Rectal smooth muscle tissue (tissue), 1 donor: ENCODE results near the gene SMYD3.
"Not testable (repeated sequence)": the region's sequence is repeated elsewhere in the genome, so short reads cannot be mapped to it uniquely, and the experiment has no call there.

Experiments used
- H3K27ac ChIP-seq: one replicate; pipeline ENCODE4 v1.7.0; 2013; ENCODE audit warnings: low read depth, low read length, inconsistent platforms
- H3K27me3 ChIP-seq: one replicate; pipeline ENCODE4 v1.7.0; 2013; ENCODE audit warnings: low read length; ENCODE audit not compliant: control insufficient read depth, insufficient read depth
- H3K36me3 ChIP-seq: one replicate; pipeline ENCODE4 v1.7.0; 2013; ENCODE audit warnings: low read length; ENCODE audit not compliant: control insufficient read depth, insufficient read depth
- H3K4me1 ChIP-seq: one replicate; pipeline ENCODE4 v1.7.0; 2013; ENCODE audit warnings: low read length; ENCODE audit not compliant: control insufficient read depth, insufficient read depth
- H3K4me3 ChIP-seq: one replicate; pipeline ENCODE4 v1.7.0; 2013; ENCODE audit warnings: low read length
- H3K9ac ChIP-seq: one replicate; pipeline ENCODE4 v1.7.0; 2013; ENCODE audit warnings: low read length

The SMYD3 gene

GRCh38 chr1:245715291-245715701, 791.8 kb downstream of the SMYD3 start:
- Histone ChIP-seq H3K9ac (no peak overlapping the region), H3K27ac (no peak overlapping the region), H3K4me3 (no peak overlapping the region), H3K36me3 (no peaks in the 10 kb centered on the region), H3K4me1 (no peaks in the 10 kb centered on the region), H3K27me3 (no peaks in the 10 kb centered on the region)

DNA sequence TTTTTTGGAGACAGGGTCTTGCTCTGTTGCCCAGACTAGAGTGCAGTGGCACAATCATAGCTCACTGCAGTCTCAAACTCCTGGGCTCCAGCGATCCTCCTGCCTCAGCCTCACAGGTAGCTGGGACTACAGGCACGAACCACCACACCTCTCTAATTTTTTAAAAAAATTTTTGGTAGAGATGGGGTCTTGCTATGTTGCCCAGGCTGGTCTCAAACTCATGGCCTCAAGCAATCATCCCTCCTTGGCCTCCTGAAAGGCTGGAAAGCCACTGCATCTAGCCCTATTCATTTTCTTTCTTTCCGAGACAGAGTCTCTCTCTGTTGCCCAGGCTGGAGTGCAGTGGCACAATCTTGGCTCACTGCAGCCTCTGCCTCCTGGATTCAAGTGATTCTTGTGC, 793.1 kb downstream of the SMYD3 start:
- H3K27me3 ChIP-seq, H3K4me1 ChIP-seq, H3K9ac ChIP-seq, H3K36me3 ChIP-seq, H3K4me3 ChIP-seq, H3K27ac ChIP-seq: not testable (repeated sequence)

GRCh38 chr1:245710961-245711903, 795.8 kb downstream of the SMYD3 start:
- Histone ChIP-seq H3K36me3 (no peaks in the 10 kb centered on the region), H3K4me3 (no peak overlapping the region), H3K4me1 (no peaks in the 10 kb centered on the region), H3K9ac (no peak overlapping the region), H3K27me3 (no peaks in the 10 kb centered on the region), H3K27ac (no peak overlapping the region)

- Histone ChIP-seq H3K27me3 (no peaks in the 10 kb centered on the region), H3K4me3 (no peak overlapping the region), H3K27ac (no peak overlapping the region), H3K9ac (no peak overlapping the region), H3K36me3 (no peaks in the 10 kb centered on the region), H3K4me1 (no peaks in the 10 kb centered on the region)
Measured at GRCh38 chr1:245707941-245708340, 799.1 kb downstream of the SMYD3 start.

DNA sequence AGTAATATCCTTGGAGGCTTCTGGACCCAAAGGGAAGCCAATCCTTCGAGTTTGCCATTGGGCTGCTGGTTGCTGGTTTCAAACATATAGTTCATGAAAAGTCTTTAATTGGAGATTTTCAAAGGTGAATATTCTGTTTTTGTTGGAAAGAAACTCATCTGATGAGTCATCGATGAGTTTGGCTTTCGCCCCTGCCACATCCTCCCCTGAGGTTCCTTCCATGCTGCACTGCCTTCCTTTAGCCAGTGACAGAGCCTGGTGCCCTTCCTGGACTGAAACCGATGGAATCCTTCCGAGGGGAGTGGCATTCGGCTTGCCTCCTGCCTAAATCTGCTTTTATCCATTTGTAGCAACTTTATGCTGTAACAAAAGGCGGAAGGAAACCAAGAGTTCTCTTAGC, 802.3 kb downstream of the SMYD3 start:
- Histone ChIP-seq H3K9ac (no peak overlapping the region), H3K36me3 (no peaks in the 10 kb centered on the region), H3K27me3 (no peaks in the 10 kb centered on the region), H3K4me3 (no peak overlapping the region), H3K4me1 (no peaks in the 10 kb centered on the region), H3K27ac (no peak overlapping the region)

DNA sequence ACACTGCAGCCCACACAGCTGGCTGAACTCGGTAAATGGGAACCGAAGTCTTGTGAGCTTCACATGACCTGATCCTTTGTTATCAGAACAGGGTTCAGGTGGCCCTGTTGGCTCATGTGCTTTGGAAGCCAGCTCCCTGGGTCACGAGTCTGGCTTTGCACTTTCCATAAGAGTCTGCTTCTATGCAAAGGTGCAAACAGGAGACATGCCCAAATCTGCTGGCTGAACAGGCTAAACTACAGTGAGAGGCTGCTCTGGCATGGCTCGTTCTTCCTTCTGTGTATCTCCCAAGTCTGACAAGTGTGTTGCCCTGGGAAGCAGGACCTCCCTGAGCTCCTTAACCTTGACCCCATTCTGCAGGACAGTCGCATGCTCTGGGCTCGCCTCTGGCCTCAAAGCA, 802.7 kb downstream of the SMYD3 start:
- Histone ChIP-seq H3K9ac (no peak overlapping the region), H3K36me3 (no peaks in the 10 kb centered on the region), H3K4me1 (no peaks in the 10 kb centered on the region), H3K4me3 (no peak overlapping the region), H3K27ac (no peak overlapping the region), H3K27me3 (no peaks in the 10 kb centered on the region)

GRCh38 chr1:245702346-245702745, 804.7 kb downstream of the SMYD3 start:
- no peak overlapping the region for H3K4me3 ChIP-seq
- no peak overlapping the region for H3K27ac ChIP-seq
- no peaks in the 10 kb centered on the region for H3K27me3 ChIP-seq
- H3K9ac ChIP-seq: no peak overlapping the region
- no peaks in the 10 kb centered on the region for H3K4me1 ChIP-seq
- H3K36me3 ChIP-seq: no peaks in the 10 kb centered on the region

DNA sequence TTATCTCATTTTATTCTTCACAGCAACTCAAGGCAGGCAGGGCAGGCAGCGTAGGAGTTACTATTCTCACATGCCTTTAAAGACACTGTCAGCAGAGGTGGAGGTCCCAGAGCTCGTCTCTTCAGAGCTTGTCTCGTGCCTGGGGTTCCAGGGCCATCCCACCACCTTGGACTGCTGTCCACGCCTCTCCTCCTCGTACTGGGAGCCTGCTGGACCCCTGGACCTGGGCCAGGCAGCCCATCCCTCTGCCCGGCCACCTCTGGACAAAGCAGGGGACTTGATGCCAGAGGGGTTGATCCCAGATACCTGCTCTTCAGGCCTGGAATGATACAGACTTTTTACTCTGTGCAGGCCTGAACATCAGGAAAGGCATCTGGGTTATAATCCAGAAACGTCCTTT, 805.4 kb downstream of the SMYD3 start:
- Histone ChIP-seq H3K9ac (no peak overlapping the region), H3K4me1 (no peaks in the 10 kb centered on the region), H3K4me3 (no peak overlapping the region), H3K27ac (no peak overlapping the region), H3K27me3 (no peaks in the 10 kb centered on the region), H3K36me3 (no peaks in the 10 kb centered on the region)

DNA sequence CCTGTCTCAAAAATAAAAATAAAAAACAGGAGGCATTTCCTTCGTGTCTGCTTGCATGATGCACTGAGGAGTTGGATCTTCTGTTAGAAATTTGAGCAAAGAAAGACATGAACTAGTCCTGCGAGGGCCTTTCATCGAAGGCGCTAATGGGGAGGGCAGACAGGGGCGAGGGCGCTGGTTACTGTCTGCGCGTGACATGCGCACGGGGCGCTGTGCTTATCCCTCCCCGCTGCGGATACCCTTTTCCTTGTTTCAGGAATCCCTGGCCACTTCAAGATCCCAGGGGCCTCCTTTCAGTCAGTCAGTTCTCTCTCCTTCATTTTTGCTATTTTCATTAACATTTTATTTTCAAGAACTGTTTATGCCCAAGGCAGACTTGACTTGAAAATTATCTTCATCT, 806.4 kb downstream of the SMYD3 start:
- Histone ChIP-seq H3K9ac (no peak overlapping the region), H3K27me3 (no peaks in the 10 kb centered on the region), H3K27ac (no peak overlapping the region), H3K4me3 (no peak overlapping the region), H3K36me3 (no peaks in the 10 kb centered on the region), H3K4me1 (no peaks in the 10 kb centered on the region)
